HG03159 (cell line): ENCODE results near the gene BTBD9.
"Not testable (repeated sequence)": the region's sequence is repeated elsewhere in the genome, so short reads cannot be mapped to it uniquely, and the experiment has no call there.

ENCODE experiments used
- ATAC-seq: cut with Tn5 transposase; IDR thresholded peaks from one replicate; pipeline ENCODE4 v1.9.1; 2021; ENCODE audit warnings: mild to moderate bottlenecking, moderate library complexity; ENCODE audit not compliant: unreplicated experiment

The BTBD9 gene

GRCh38 chr6:38438097-38438496 lies 201.6 kb downstream of the BTBD9 start:
- ATAC-seq, result no peak

GRCh38 chr6:38436726-38437465 lies 202.8 kb downstream of the BTBD9 start:
- no peak for ATAC-seq

DNA sequence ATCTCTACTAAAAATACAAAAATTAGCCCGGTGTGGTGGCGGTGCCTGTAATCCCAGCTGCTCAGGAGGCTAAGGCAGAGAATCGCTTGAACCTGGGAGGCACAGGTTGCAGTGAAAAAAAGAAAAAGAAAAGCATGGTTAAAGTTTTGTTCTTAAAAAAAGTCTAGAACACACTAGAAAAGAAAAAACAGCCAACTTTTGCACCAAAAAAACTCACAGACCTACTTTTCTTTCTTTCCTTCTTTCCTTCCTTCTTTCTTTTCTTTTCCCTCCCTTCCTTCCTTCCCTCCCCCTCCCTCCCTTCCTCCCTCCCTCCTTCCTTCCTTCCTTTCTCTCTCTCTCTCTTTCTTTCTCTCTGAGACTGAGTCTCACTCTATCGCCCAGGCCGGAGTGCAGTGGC lies 204.4 kb downstream of the BTBD9 start:
- no peak for ATAC-seq

DNA sequence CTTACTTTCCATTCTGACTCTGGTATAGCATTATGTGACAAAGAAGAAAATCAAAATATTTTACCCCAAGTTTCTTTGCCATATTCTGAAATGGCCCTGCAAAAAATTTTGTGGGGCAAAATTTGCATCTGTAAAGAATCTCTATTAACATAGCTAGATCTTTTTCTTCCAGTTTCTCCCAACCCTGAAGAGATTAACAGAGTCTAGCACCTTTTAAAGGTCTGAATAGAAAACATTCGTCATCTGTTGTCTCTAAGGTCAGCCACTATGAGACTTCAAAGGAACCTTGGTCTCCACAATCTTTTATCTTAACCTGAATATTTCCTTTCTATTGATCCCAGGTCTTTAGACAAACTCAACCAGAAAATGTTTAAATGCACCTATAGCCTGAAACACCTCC lies 205.7 kb downstream of the BTBD9 start:
- ATAC-seq, result no peak

GRCh38 chr6:38432479-38432878 lies 207.2 kb downstream of the BTBD9 start:
- no peak for ATAC-seq

- ATAC-seq, result no peak
Observed at GRCh38 chr6:38432079-38432478, 207.7 kb downstream of the BTBD9 start.

- ATAC-seq, result no peak
Observed at GRCh38 chr6:38429546-38429945, 210.2 kb downstream of the BTBD9 start.

DNA sequence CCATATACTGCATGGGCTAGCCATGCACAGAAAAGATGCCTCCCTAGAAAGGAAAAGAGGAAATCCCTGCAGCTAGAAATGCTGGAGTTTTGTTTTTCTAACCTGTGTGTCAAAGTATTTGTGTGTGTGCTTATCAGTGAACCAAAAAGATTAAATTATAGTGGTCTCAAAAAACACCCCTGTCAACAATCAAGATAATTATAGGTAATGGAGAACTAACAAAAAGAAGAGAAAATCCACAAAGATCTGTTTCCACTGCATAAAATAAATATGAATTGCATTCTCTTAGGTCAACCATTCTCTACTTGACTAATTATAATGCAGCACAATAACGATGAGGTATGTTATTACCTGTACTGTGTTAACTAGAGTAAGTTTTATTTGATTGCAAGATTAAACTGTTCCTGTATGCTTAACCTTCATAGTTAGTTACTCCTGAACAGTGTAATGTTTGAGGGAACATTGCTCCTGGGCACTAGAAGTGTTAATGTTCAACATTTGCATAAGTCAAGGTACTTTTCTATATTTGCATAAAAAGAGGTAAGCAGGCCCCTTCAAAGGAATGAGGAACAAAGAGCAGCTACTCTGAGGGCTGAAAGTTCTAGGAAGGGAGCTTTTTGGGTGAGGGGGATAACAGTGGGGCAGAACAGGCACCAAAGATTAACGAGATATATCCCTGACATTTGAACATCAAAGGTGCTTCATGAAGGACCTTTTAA lies 212.1 kb downstream of the BTBD9 start:
- no peak for ATAC-seq

- ATAC-seq, result not testable (repeated sequence)
Observed at GRCh38 chr6:38425788-38426488, 213.8 kb downstream of the BTBD9 start.

- no peak for ATAC-seq
Observed at GRCh38 chr6:38423746-38424145, 216.0 kb downstream of the BTBD9 start.

DNA sequence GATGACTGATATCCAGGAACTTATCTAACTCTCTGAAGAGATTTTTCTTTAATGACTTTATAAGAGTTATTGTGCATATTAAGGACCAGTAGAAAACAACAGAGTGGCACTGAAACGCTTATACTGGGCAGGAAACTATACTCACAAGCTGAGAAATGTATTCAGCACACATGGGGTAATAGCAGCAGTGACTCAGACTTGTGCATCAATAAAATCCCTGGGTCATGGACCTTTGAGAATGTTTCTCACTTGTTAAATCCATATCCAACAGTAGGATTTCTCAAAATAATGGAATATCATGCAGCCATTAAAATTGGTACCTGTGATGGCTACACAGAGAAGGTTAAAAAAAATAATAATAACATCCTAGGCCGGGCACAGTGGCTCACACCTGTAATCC lies 219.5 kb downstream of the BTBD9 start:
- ATAC-seq, result no peak

DNA sequence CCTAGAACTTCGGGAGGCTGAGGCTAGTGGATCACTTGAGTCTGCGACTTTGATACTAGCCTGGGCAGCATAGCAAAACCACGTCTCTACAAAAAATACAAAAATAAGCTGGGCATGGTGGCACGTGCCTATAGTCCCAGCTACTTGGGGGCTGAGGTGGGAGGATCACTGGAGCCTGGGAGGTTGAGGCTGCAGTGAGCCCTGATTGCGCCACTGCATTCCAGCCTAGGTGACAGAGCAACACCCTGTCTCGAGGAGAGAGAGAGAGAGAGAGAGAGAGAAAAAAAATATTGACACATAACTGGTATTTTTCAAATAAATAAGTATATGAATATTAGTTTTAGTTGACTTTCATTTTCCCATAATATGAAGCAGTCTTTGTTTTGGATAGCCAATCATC lies 222.2 kb downstream of the BTBD9 start:
- no peak for ATAC-seq

- ATAC-seq, result no peak
Observed at GRCh38 chr6:38415231-38416005, 224.3 kb downstream of the BTBD9 start.

DNA sequence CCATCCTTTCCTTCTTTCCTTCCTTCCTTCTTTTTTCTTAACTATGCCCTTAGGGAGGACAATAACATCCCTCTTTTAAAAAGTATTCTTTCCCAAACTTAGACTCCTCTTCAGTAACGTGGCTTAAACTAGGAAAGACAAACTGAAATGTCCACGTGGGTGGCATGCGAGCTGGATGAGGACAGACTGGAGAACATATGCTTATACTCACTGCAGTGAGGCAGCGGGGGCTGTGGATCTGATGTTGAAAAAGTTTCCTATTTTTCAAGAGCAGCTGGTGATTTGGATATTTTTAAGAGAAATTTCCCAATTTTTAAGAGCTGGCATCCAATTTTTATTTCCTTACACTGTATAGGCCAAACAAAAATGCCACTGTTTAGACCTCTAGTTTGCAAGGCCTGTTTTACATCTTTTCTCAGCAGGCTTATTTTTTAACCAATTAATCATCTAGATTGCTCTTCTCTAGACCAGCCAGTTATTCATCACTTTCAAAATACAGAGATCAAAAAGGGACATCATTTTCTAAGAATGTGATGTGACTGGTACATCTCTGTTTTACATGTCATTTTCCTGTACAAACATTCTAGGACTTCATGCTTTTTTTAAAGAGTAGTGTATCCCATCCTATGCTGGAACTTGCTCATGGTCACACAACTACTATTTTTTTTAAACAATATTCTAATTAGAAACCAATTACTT lies 226.5 kb downstream of the BTBD9 start:
- ATAC-seq, result no peak

- no peak for ATAC-seq
Observed at GRCh38 chr6:38407192-38407591, 232.5 kb downstream of the BTBD9 start.

DNA sequence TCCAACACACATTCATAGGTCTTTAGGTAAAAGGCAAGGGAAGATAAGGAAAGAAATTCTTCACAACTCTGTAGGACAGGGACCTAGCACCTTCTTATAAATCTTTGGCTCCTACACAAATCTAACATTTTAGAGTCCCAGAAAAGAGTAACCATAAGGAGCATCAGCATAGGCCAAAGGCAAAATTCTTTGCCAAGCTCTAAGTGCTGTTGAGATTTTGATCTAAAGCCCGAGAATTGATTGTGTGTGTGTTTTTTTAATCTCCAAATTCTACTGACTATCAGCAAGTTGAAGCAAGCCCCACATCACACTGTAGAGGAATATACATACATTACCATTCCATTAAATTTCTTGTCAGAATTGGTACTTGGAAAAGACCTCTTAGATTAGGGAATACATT lies 233.6 kb downstream of the BTBD9 start:
- no peak for ATAC-seq

DNA sequence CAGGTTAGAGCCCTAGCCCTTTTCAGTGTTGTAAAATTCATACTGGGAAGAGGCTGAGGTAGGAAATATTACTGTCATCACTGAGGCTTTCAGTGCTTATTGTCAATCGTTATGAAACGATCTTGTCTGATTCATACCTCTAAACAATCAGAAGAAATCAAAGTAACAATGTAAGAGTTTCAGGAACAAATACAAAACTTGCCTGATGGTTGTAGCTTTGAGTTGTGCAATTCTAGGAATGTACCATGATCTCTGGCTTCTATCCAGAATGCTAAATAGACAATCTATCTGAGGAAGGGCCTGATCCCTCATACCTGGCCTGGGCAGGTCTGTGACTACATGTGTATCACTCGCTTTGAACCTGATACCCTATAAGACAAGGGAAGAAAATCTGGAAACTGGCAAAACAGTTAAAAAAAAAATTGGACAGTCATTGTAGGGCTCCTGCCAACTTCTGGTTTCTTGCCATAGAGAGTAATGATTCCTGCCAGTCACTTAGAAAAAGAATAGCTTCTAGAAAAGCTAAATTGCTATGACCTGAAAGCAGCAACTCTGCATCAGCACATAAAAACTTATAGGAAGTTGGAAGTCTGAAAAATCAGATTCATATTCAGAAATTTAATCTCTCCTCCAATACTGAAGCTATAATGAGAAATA lies 234.7 kb downstream of the BTBD9 start:
- no peak for ATAC-seq

- no peak for ATAC-seq
Observed at GRCh38 chr6:38404355-38404754, 235.4 kb downstream of the BTBD9 start.

GRCh38 chr6:38403548-38403947 lies 236.2 kb downstream of the BTBD9 start:
- ATAC-seq, result no peak

GRCh38 chr6:38400764-38401163 lies 239.0 kb downstream of the BTBD9 start:
- no peak for ATAC-seq
